Endothelial cell of umbilical vein (primary cell): ENCODE data around the gene CYTIP. TPM values are rescaled to one million over a fixed set of nuclear protein-coding genes. Genes with fewer than 3 reads are reported as not detected.

Experiments
- BruUV-seq: library from RNA; stranded (reverse); fragments of 400-500 nt; replicated peaks from 2 replicates; lab custom pipeline; 2021; lab: Mats Ljungman, UMichigan
- CTCF ChIA-PET: fragments of 300-600, 350-600 bp; sonication (Branson Sonifier 250); formaldehyde crosslinking; loops from one replicate; lab custom pipeline; 2021; ENCODE audit warnings: antibody characterized with exemption, inconsistent platforms; lab: Charles Lee
- POLR2A ChIA-PET: fragments of 300-600, 350-600 bp; sonication (Branson Sonifier 250); formaldehyde crosslinking; loops from one replicate; lab custom pipeline; 2021; ENCODE audit warnings: antibody characterized with exemption, inconsistent platforms; lab: Charles Lee
- DNase-seq: peaks from one replicate; pipeline ENCODE4 v3.0.0-alpha.2; 2011; ENCODE audit warnings: low read depth, low spot score
- FAIRE-seq: peaks from 2 replicates; lab custom pipeline; 2011; peaks lifted over from hg19 to GRCh38; lab: Jason Lieb, UNC
- H2AFZ ChIP-seq: 2 replicates; pipeline ENCODE4 v1.6.0; 2012; ENCODE audit warnings: low read depth, low read length, control low read depth, inconsistent platforms
- H3K27ac ChIP-seq: 2 replicates; pipeline ENCODE4 v1.5.1; 2011; ENCODE audit warnings: low read depth, mild to moderate bottlenecking, control low read depth, low read length, moderate library complexity; ENCODE audit not compliant: insufficient read depth
- H3K27me3 ChIP-seq, 2 experiments: 2 replicates each; pipeline versions ENCODE4 v1.6.0 to v1.6.1; 2011; ENCODE audit warnings: low read length in 2 of 2, mixed read lengths in 1 of 2; ENCODE audit not compliant: control insufficient read depth in 2 of 2, insufficient read depth in 2 of 2
- H3K36me3 ChIP-seq, 2 experiments: 2 replicates in 1 of 2; 3 replicates in 1 of 2; pipeline ENCODE4 v1.5.1; 2011; ENCODE audit warnings: low read length in 2 of 2, mild to moderate bottlenecking in 1 of 2, moderate library complexity in 1 of 2; ENCODE audit not compliant: control insufficient read depth in 2 of 2, insufficient read depth in 2 of 2; ENCODE audit errors: extremely low read depth in 1 of 2
- H3K4me1 ChIP-seq: 3 replicates; pipeline ENCODE4 v1.5.1; 2011; ENCODE audit warnings: mild to moderate bottlenecking, low read length; ENCODE audit not compliant: control insufficient read depth, insufficient read depth; ENCODE audit errors: extremely low read depth
- H3K4me2 ChIP-seq: 2 replicates; pipeline ENCODE4 v1.6.1; 2011; ENCODE audit warnings: low read length, control low read depth, mixed read lengths; ENCODE audit not compliant: insufficient read depth
- H3K4me3 ChIP-seq, 3 experiments: fragments of 200-600 bp in 1 of 3; sonication (generic), shearing (Covaris generic) in 1 of 3; replicated peaks in 1 of 3; 2 replicates each; pipeline ENCODE4 v1.5.1; 2011 to 2016; ENCODE audit warnings: control low read depth in 3 of 3, low read length in 3 of 3, mild to moderate bottlenecking in 2 of 3, inconsistent platforms in 1 of 3, low read depth in 1 of 3, moderate library complexity in 1 of 3; ENCODE audit not compliant: insufficient read depth in 1 of 3
- H3K79me2 ChIP-seq: 2 replicates; pipeline ENCODE4 v1.6.0; 2012; ENCODE audit warnings: low read length, inconsistent platforms; ENCODE audit not compliant: control insufficient read depth, insufficient read depth
- H3K9ac ChIP-seq: replicated peaks from 2 replicates; pipeline ENCODE3; 2011; ENCODE audit warnings: low read length, control low read depth; ENCODE audit not compliant: insufficient read depth; ENCODE audit errors: extremely low read depth
- H3K9me1 ChIP-seq: replicated peaks from 3 replicates; pipeline ENCODE4 v1.6.0; 2011; ENCODE audit warnings: mild to moderate bottlenecking, low read length; ENCODE audit not compliant: control insufficient read depth, insufficient read depth; ENCODE audit errors: extremely low read depth
- H3K9me3 ChIP-seq: replicated peaks from 2 replicates; pipeline ENCODE4 v1.5.1; 2012; ENCODE audit warnings: low read length, inconsistent platforms; ENCODE audit not compliant: control insufficient read depth, insufficient read depth
- H4K20me1 ChIP-seq: replicated peaks from 2 replicates; pipeline ENCODE3; 2011; ENCODE audit warnings: mild to moderate bottlenecking, low read length; ENCODE audit not compliant: control insufficient read depth, insufficient read depth; ENCODE audit errors: extremely low read depth
- CTCF ChIP-seq, 2 donors: IDR thresholded peaks; 1 replicate in 1 of 2; 2 replicates in 1 of 2; pipeline ENCODE4 v1.5.1; 2011; ENCODE audit warnings: low read length in 2 of 2, mild to moderate bottlenecking in 2 of 2, moderate library complexity in 2 of 2, control low read depth in 1 of 2, inconsistent platforms in 1 of 2, low read depth in 1 of 2; ENCODE audit not compliant: insufficient read depth in 1 of 2; ENCODE audit errors: extremely low read depth in 1 of 2
- EZH2 ChIP-seq: IDR thresholded peaks from 2 replicates; pipeline ENCODE4 v1.6.1; 2012; ENCODE audit warnings: borderline replicate concordance, low read depth, mild to moderate bottlenecking, moderate library complexity, low read length, inconsistent platforms; ENCODE audit not compliant: severe bottlenecking
- FOS ChIP-seq: IDR thresholded peaks from 2 replicates; pipeline ENCODE4 v1.6.1; 2011; ENCODE audit warnings: mild to moderate bottlenecking, low read length, moderate library complexity, borderline replicate concordance; ENCODE audit not compliant: insufficient read depth
- GATA2 ChIP-seq: IDR thresholded peaks from 2 replicates; pipeline ENCODE4 v1.7.0; 2011; ENCODE audit warnings: low read depth, mild to moderate bottlenecking, moderate library complexity, mixed read lengths, low read length; ENCODE audit not compliant: insufficient read length, insufficient read depth
- JUN ChIP-seq: IDR thresholded peaks from 2 replicates; pipeline ENCODE4 v1.6.1; 2011; ENCODE audit warnings: borderline replicate concordance, low read depth; ENCODE audit not compliant: insufficient read length, insufficient read depth
- MAX ChIP-seq: IDR thresholded peaks from 2 replicates; pipeline ENCODE4 v1.6.1; 2011; ENCODE audit not compliant: insufficient read depth, insufficient read length
- MYC ChIP-seq: IDR thresholded peaks from one replicate; pipeline ENCODE4 v1.6.1; 2011; ENCODE audit warnings: mild to moderate bottlenecking, low read depth, low read length
- POLR2A ChIP-seq: IDR thresholded peaks from 2 replicates; pipeline ENCODE4 v1.6.1; 2012; ENCODE audit warnings: low read depth, mild to moderate bottlenecking, control low read depth, low read length
- POLR2AphosphoS5 ChIP-seq: IDR thresholded peaks from 2 replicates; pipeline ENCODE4 v1.6.1; 2012; ENCODE audit warnings: low read depth, mild to moderate bottlenecking, control low read depth, low read length, moderate library complexity; ENCODE audit not compliant: insufficient read depth
- dilution Hi-C: fragments of 300-500 bp; cut with MboI; formaldehyde crosslinking; loops from one replicate; pipeline ENCODE4 v1.15.0; 2019; ENCODE audit warnings: low sequenced_read_pairs; ENCODE audit not compliant: extremely low pct_ligation_motif_present
- intact Hi-C: fragments of 100-400 bp; cut with micrococcal nuclease; formaldehyde crosslinking; loops from one replicate; pipeline ENCODE4 v1.10.0; 2022
- polyA plus RNA-seq, 4 experiments: library from polyadenylated mRNA; depleted of rRNA in 3 of 4; stranded (reverse) in 3 of 4; unstranded in 1 of 4; fragments of >200 nt; gene quantifications; 2 replicates each; pipeline versions ENCODE4 v1.2.1 to v1.2.3, GENCODE V29; 2011 to 2012; ENCODE audit warnings: missing spikeins in 1 of 4
- total RNA-seq: library from RNA; stranded (reverse); gene quantifications from 2 replicates; pipeline ENCODE4 v1.2.3, GENCODE V29; 2021

The CYTIP gene
- total and polyA plus RNA-seq, 2 donors (not counting 3 experiments of a cell fraction or from before 2014, with no cell fraction given), result not detected

GRCh38 chr2:157487271-157487610 is 43.4 kb upstream of the CYTIP start:
- dilution Hi-C loops (no loop called here), intact Hi-C loops (no loop called here)
- CTCF ChIA-PET, result no interaction called here
- Histone ChIP-seq H2AFZ (no peak overlapping the region), H3K9me3 (no peaks in the 10 kb centered on the region), H3K4me1 (peaks cover 5% of the 10 kb centered on the region), H3K9ac (no peak overlapping the region), H3K79me2 (no peaks in the 10 kb centered on the region), H3K27ac (no peak overlapping the region), H3K9me1 (no peaks in the 10 kb centered on the region), H4K20me1 (no peaks in the 10 kb centered on the region), H3K4me3 (no peak overlapping the region), H3K27me3 (peaks cover 2 to 7% of the 10 kb centered on the region in 2 experiments), H3K36me3 (no peaks in the 10 kb centered on the region), H3K4me2 (no peak overlapping the region)
- BruUV-seq, result no TSS peak
- DNase-seq (no peak), FAIRE-seq (no peak)
- TF ChIP-seq GATA2 (no peak), EZH2 (no peak), CTCF (IDR thresholded peaks at IDR 0.05; ENCODE audit: extremely low read depth in 1 of 2, insufficient read depth in 1 of 2, low read depth in 1 of 2, low read length in 2 of 2) (no peak), POLR2AphosphoS5 (no peak), FOS (no peak), POLR2A (no peak), MYC (no peak), MAX (no peak), JUN (no peak)
- POLR2A ChIA-PET, result no interaction called here
